Naive thymus-derived CD4-positive, alpha-beta T cell (primary cell): Measurements from ENCODE around the gene CARD10. TPM values are rescaled to one million over a fixed set of nuclear protein-coding genes. Genes with fewer than 3 reads are reported as not detected.

Experiments
- ATAC-seq: fragments of 150-1000 bp; cut with Tn5 transposase; 2 replicates; pipeline ENCODE4 v1.10.0; 2021; ENCODE audit warnings: mild to moderate bottlenecking, moderate library complexity
- CTCF ChIA-PET: fragments of 350-600 bp; sonication (Branson Sonifier 250); formaldehyde crosslinking; loops from one replicate; lab custom pipeline; 2021; ENCODE audit warnings: antibody characterized with exemption; lab: Charles Lee
- POLR2A ChIA-PET: fragments of 350-600 bp; sonication (Branson Sonifier 250); formaldehyde crosslinking; loops from one replicate; lab custom pipeline; 2021; ENCODE audit warnings: antibody characterized with exemption, inconsistent platforms; lab: Charles Lee
- DNase-seq, 9 donors: peaks; one replicate each; pipeline versions ENCODE4 v3.0.0 to v3.0.0-alpha.2; 2020 to 2022; ENCODE audit warnings: mixed read lengths in 1 of 9
- H3K27ac ChIP-seq: one replicate; pipeline ENCODE4 v1.7.0; 2013; ENCODE audit warnings: mild to moderate bottlenecking, low read depth, low read length, moderate library complexity
- H3K27me3 ChIP-seq, 2 donors: one replicate each; pipeline ENCODE4 v1.7.0; 2013; ENCODE audit warnings: low read length in 2 of 2, mild to moderate bottlenecking in 2 of 2, moderate library complexity in 2 of 2; ENCODE audit not compliant: control insufficient read depth in 2 of 2, insufficient read depth in 2 of 2
- H3K36me3 ChIP-seq, 3 experiments: 1 replicate in 2 of 3; 2 replicates in 1 of 3; pipeline ENCODE4 v1.7.0; 2013; ENCODE audit warnings: low read length in 3 of 3, mild to moderate bottlenecking in 3 of 3, moderate library complexity in 1 of 3; ENCODE audit not compliant: insufficient read depth in 3 of 3, control insufficient read depth in 2 of 3
- H3K4me1 ChIP-seq, 2 donors: one replicate each; pipeline ENCODE4 v1.7.0; 2013; ENCODE audit warnings: low read length in 2 of 2, mild to moderate bottlenecking in 2 of 2, moderate library complexity in 1 of 2; ENCODE audit not compliant: control insufficient read depth in 2 of 2, insufficient read depth in 2 of 2
- H3K4me3 ChIP-seq: 2 replicates; pipeline ENCODE4 v1.7.0; 2013; ENCODE audit warnings: mild to moderate bottlenecking, low read length
- H3K9me3 ChIP-seq, 3 experiments: 1 replicate in 2 of 3; 2 replicates in 1 of 3; pipeline ENCODE4 v1.7.0; 2013; ENCODE audit warnings: low read length in 3 of 3; ENCODE audit not compliant: control insufficient read depth in 2 of 3
- H3K27ac Mint-ChIP-seq, 9 donors: one replicate each; pipeline ENCODE4 v1.8.0; 2020 to 2022; ENCODE audit warnings: mixed read lengths in 9 of 9, mild to moderate bottlenecking in 8 of 9, moderate library complexity in 5 of 9, inconsistent platforms in 2 of 9
- H3K27me3 Mint-ChIP-seq, 5 donors: one replicate each; pipeline ENCODE4 v1.8.0; 2021 to 2022; ENCODE audit warnings: mixed read lengths in 5 of 5, mild to moderate bottlenecking in 1 of 5
- H3K36me3 Mint-ChIP-seq, 5 donors: one replicate each; pipeline ENCODE4 v1.8.0; 2020 to 2022; ENCODE audit warnings: mixed read lengths in 5 of 5, mild to moderate bottlenecking in 3 of 5, inconsistent platforms in 1 of 5
- H3K4me1 Mint-ChIP-seq, 7 donors: one replicate each; pipeline ENCODE4 v1.8.0; 2020 to 2022; ENCODE audit warnings: mixed read lengths in 7 of 7, mild to moderate bottlenecking in 3 of 7, inconsistent platforms in 1 of 7
- H3K4me3 Mint-ChIP-seq, 10 donors: one replicate each; pipeline ENCODE4 v1.8.0; 2020 to 2022; ENCODE audit warnings: mild to moderate bottlenecking in 10 of 10, mixed read lengths in 10 of 10, moderate library complexity in 6 of 10, inconsistent platforms in 2 of 10
- H3K9me3 Mint-ChIP-seq, 11 donors: one replicate each; pipeline ENCODE4 v1.8.0; 2020 to 2022; ENCODE audit warnings: mixed read lengths in 11 of 11, mild to moderate bottlenecking in 4 of 11, inconsistent platforms in 1 of 11, moderate library complexity in 1 of 11
- intact Hi-C, 2 donors: fragments of 100-400 bp; cut with micrococcal nuclease; formaldehyde crosslinking; loops; one replicate each; pipeline ENCODE4 v1.15.1; 2023
- polyA plus RNA-seq, 2 donors: library from polyadenylated mRNA; unstranded; fragments of 300-500 nt; fragmentation: Illumina TruSeq; gene quantifications; one replicate each; pipeline ENCODE4 v1.2.3, GENCODE V29; 2021
- total RNA-seq, 6 experiments: library from RNA in 5 of 6; stranded (reverse) in 5 of 6; gene quantifications; 1 replicate in 5 of 6; 2 replicates in 1 of 6; pipeline ENCODE4 v1.2.3 and lab custom pipeline; 2021 to 2026

Gene CARD10
- total and polyA plus RNA-seq, 7 experiments from 2014 or later: 0.13 to 1.0 (median 0.69) TPM; not detected in 2

DNA sequence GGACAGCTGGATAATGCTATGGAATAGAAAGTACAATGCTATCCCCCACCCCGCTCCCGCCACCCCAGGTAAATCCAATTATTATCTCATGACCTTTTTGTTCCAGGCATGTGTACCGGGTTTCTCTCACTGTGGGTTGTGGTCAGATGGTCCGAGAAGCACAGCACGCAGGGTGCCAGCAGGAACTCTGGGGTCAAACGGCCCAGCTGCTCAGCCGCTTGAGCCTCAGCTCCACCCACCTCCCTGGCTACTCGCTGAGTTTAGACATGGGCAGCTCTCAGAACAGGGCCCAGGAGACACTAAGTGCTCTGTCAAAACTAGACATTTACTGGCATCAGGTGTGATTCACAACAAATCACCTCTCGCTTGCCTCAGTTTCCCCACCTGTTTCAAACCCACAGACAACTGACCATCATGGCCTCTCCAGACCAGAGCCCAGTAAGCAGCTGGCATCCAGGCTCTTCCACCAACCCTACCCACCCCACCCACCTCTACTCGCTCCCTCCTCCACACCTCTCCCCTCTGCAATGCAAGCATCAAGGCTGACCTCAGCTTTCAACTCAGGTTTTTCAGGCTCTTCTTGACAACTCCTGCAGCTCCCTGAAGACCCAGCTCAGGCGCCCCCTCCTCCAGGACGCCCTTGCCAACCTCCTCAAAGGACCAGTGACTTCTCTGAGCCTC lies 20.0 kb downstream of the CARD10 start:
- Histone ChIP-seq H3K27me3 (no peaks in the 10 kb centered on the region), H3K9me3 (no peaks in the 10 kb centered on the region), H3K4me1 (peaks cover 4 to 21% of the 10 kb centered on the region in 2 donors), H3K27ac (no peak overlapping the region), H3K4me3 (no peak overlapping the region), H3K36me3 (no peaks in the 10 kb centered on the region)
- CTCF ChIA-PET: interaction anchor here (0.7 to 4.8 kb wide), 5 partner anchors 10 to 69 kb away, joined by 3 to 45 read pairs (median 8); partner anchors contain the start of gene MFNG
- intact Hi-C loops: no loop called here
- POLR2A ChIA-PET: interaction anchor here (1.1 to 5.4 kb wide), 3 partner anchors 13 to 27 kb away, joined by 3 to 37 read pairs (median 6); partner anchors contain the start of gene MFNG
- DNase-seq (no peak), ATAC-seq (no peak)
- peaks cover 0 to 5% (median 0%) of the 10 kb centered on the region in 5 donors for H3K27me3 Mint-ChIP-seq
- peak overlapping the region in 1 of 9 donors; percentile 13 for H3K27ac Mint-ChIP-seq
- H3K36me3 Mint-ChIP-seq: no peaks in the 10 kb centered on the region
- H3K4me1 Mint-ChIP-seq: peaks cover 17 to 32% (median 23%) of the 10 kb centered on the region in 7 donors
- H3K9me3 Mint-ChIP-seq: no peaks in the 10 kb centered on the region
- H3K4me3 Mint-ChIP-seq: no peak overlapping the region

- Histone ChIP-seq H3K9me3 (no peaks in the 10 kb centered on the region), H3K36me3 (no peaks in the 10 kb centered on the region), H3K27ac (no peak overlapping the region), H3K27me3 (no peaks in the 10 kb centered on the region), H3K4me1 (peaks cover 4 to 21% of the 10 kb centered on the region in 2 donors), H3K4me3 (no peak overlapping the region)
- peak; percentile 94 for ATAC-seq
- intact Hi-C loops: loop anchor here in 1 of 2 donors (1.0 kb wide), 5 partner anchors 14 to 231 kb away; no protein-coding TSS in a partner anchor
- H3K4me3 Mint-ChIP-seq: no peak overlapping the region
- peaks cover 0 to 5% (median 0%) of the 10 kb centered on the region in 5 donors for H3K27me3 Mint-ChIP-seq
- H3K36me3 Mint-ChIP-seq: no peaks in the 10 kb centered on the region
- ChIA-PET POLR2A (interaction anchor here (0.7 to 5.4 kb wide), 5 partner anchors 11 to 27 kb away, joined by 3 to 37 read pairs (median 4); partner anchors contain the start of gene MFNG), CTCF (interaction anchor here (0.7 to 4.8 kb wide), 8 partner anchors 9 to 69 kb away, joined by 3 to 45 read pairs (median 6); partner anchors contain the start of gene MFNG)
- H3K4me1 Mint-ChIP-seq: peaks cover 17 to 35% (median 28%) of the 10 kb centered on the region in 7 donors
- no peak overlapping the region for H3K27ac Mint-ChIP-seq
- peak; percentile 51 to 80 (median 72) for DNase-seq
- no peaks in the 10 kb centered on the region for H3K9me3 Mint-ChIP-seq
Observed at GRCh38 chr22:37498289-37498909, 20.8 kb downstream of the CARD10 start.

DNA sequence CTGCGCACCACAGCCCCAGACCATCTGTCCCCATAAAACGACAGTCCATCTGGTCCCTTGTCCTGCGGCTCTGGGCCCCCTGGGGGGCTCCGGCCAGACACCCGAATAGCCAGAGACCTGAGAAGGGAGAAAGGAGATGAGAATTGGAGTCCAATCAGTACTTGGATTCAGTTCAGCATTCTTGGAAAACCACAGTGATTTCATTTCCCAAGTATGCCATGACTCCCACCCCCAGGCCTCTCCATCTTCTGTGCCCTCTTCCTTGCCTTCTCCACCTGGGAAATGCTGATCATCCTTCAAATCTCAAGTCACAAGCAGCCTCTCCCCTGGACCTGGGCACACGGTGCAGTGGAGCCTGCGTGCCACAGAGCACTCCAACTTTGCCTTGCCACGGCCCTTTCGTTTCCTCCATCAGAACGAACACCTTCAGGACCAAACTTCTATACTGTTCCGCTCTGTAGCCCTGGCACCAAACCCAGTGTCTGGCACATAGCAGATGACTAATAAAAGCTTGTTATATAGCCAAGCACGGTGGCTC lies 22.1 kb downstream of the CARD10 start:
- no peaks in the 10 kb centered on the region for H3K9me3 ChIP-seq
- no peaks in the 10 kb centered on the region for H3K27me3 ChIP-seq
- ChIA-PET POLR2A (interaction anchor here (1.1 to 5.4 kb wide), 2 partner anchors 11 to 13 kb away, joined by 3 to 37 read pairs; partner anchors contain the start of gene MFNG), CTCF (interaction anchor here (0.8 to 4.8 kb wide), 4 partner anchors 11 to 179 kb away, joined by 3 to 45 read pairs (median 8); partner anchors contain the start of gene MFNG)
- DNase-seq (no peak), ATAC-seq (no peak)
- intact Hi-C loops: no loop called here
- no peaks in the 10 kb centered on the region for H3K9me3 Mint-ChIP-seq
- H3K27ac Mint-ChIP-seq: peak overlapping the region in 1 of 9 donors; percentile 21
- H3K4me1 Mint-ChIP-seq: peaks cover 21 to 38% (median 33%) of the 10 kb centered on the region in 7 donors
- H3K4me3 ChIP-seq: no peak overlapping the region
- peaks cover 4 to 26% of the 10 kb centered on the region in 2 donors for H3K4me1 ChIP-seq
- peaks cover 0 to 5% (median 0%) of the 10 kb centered on the region in 5 donors for H3K27me3 Mint-ChIP-seq
- peak overlapping the region in 1 of 10 donors; percentile 29 for H3K4me3 Mint-ChIP-seq
- H3K36me3 Mint-ChIP-seq: no peaks in the 10 kb centered on the region
- H3K27ac ChIP-seq: no peak overlapping the region
- H3K36me3 ChIP-seq: no peaks in the 10 kb centered on the region

DNA sequence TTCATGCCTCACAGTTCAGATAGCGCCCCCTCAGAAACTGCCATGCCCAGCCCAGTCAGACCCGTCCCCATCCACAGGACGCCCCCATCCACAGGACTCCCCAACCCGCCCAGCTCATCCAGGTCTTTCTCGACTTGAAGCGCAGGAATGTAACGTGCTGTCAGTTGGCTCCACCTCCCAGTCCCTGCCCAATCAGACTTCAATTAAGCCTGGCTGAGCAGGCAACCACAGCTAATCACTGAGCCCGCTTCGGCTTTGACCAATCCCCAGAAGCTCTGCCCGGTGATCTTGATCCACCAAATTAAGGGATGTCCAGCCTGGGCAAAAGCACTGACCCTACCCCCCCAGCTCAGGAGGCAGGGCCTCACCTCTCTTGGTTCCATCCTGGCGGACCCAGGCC lies 22.6 kb downstream of the CARD10 start:
- CTCF ChIA-PET: interaction anchor here (1.9 to 4.8 kb wide), 2 partner anchors 24 to 179 kb away, joined by 5 to 45 read pairs; no protein-coding TSS in a partner anchor
- intact Hi-C loops: no loop called here
- Mint-ChIP-seq H3K9me3 (no peaks in the 10 kb centered on the region), H3K4me3 (no peak overlapping the region), H3K27ac (no peak overlapping the region), H3K27me3 (peaks cover 0 to 5% (median 0%) of the 10 kb centered on the region in 5 donors), H3K4me1 (peaks cover 19 to 36% (median 29%) of the 10 kb centered on the region in 7 donors), H3K36me3 (no peaks in the 10 kb centered on the region)
- Histone ChIP-seq H3K36me3 (no peaks in the 10 kb centered on the region), H3K27ac (no peak overlapping the region), H3K27me3 (no peaks in the 10 kb centered on the region), H3K9me3 (no peaks in the 10 kb centered on the region), H3K4me1 (peaks cover 4 to 22% of the 10 kb centered on the region in 2 donors), H3K4me3 (no peak overlapping the region)
- POLR2A ChIA-PET: interaction anchor here (5.4 kb wide), 1 partner anchor 11 kb away, joined by 37 read pairs; the partner anchor contains the start of gene MFNG
- no peak for DNase-seq
- no peak for ATAC-seq

- no peak overlapping the region for H3K27ac ChIP-seq
- no peak overlapping the region for H3K4me3 Mint-ChIP-seq
- intact Hi-C loops: loop anchor here in 1 of 2 donors (1.0 kb wide), 1 partner anchor 22 kb away; no protein-coding TSS in a partner anchor
- ATAC-seq (no peak), DNase-seq (no peak)
- no peaks in the 10 kb centered on the region for H3K36me3 Mint-ChIP-seq
- no peaks in the 10 kb centered on the region for H3K9me3 Mint-ChIP-seq
- H3K9me3 ChIP-seq: no peaks in the 10 kb centered on the region
- no peaks in the 10 kb centered on the region for H3K36me3 ChIP-seq
- H3K4me1 ChIP-seq: peaks cover 4 to 19% of the 10 kb centered on the region in 2 donors
- H3K4me1 Mint-ChIP-seq: peaks cover 19 to 53% (median 40%) of the 10 kb centered on the region in 7 donors
- no peak overlapping the region for H3K4me3 ChIP-seq
- no peaks in the 10 kb centered on the region for H3K27me3 ChIP-seq
- CTCF ChIA-PET: interaction anchor here (1.5 to 3.0 kb wide), 4 partner anchors 10 to 233 kb away, joined by 3 to 35 read pairs (median 8); no protein-coding TSS in a partner anchor
- POLR2A ChIA-PET: interaction anchor here (0.6 to 0.9 kb wide), 2 partner anchors 9 to 256 kb away, joined by 3 to 5 read pairs; no protein-coding TSS in a partner anchor
- H3K27me3 Mint-ChIP-seq: peaks cover 0 to 3% (median 0%) of the 10 kb centered on the region in 5 donors
- H3K27ac Mint-ChIP-seq: peak overlapping the region in 2 of 9 donors; percentile 55 to 78
Observed at GRCh38 chr22:37493979-37494378, 25.2 kb downstream of the CARD10 start.
